ENCODE measurements around the gene DXO. TPM values are rescaled to one million over a fixed set of nuclear protein-coding genes. Genes with fewer than 3 reads are reported as not detected.

DXO gene
- total and polyA plus RNA-seq, 2 of the 13 experiments (the other 11 are each of a cell fraction or from before 2014, with no cell fraction given) = 18.6 to 26.2 TPM

- peak; percentile 98 for TF ChIP-seq PAXIP1 (CRISPR knock-in tag; conservative IDR thresholded peaks at IDR 0.05)
- TF ChIP-seq NFATC3 (CRISPR knock-in tag; IDR thresholded peaks at IDR 0.05) = no peak
- no peak for TF ChIP-seq PAX8 (CRISPR knock-in tag; IDR thresholded peaks at IDR 0.05; ENCODE audit: borderline replicate concordance)
- peak; percentile 27; the same call in 1 of the 2 replicates for TF ChIP-seq ZNF546 (CRISPR knock-in tag; conservative IDR thresholded peaks at IDR 0.05)
- TF ChIP-seq JUN (CRISPR knock-in tag; IDR thresholded peaks at IDR 0.05) = peak; percentile 74; the same call in 1 of the 2 replicates
- TF ChIP-seq MAX (IDR thresholded peaks at IDR 0.05) = peak; percentile 97
- TF ChIP-seq ISL2 (CRISPR knock-in tag; IDR thresholded peaks at IDR 0.05) = peak; percentile 77
- TF ChIP-seq ZNF691 (CRISPR knock-in tag; IDR thresholded peaks at IDR 0.05; ENCODE audit: borderline replicate concordance, low read depth) = no peak; the same call in 1 of the 2 replicates
- TF ChIP-seq BCL6 (CRISPR knock-in tag; IDR thresholded peaks at IDR 0.05) = peak; percentile 79
- TF ChIP-seq ZNF3 (CRISPR knock-in tag; IDR thresholded peaks at IDR 0.05) = peak; percentile 25; the same call in 1 of the 2 replicates
- TF ChIP-seq TFDP1 (CRISPR knock-in tag; IDR thresholded peaks at IDR 0.05; ENCODE audit: borderline replicate concordance) = peak; percentile 62; the same call in 1 of the 2 replicates
- 0 out of 2 replicates have a peak, but pooled peaks have one; percentile 44 for TF ChIP-seq GFI1 (CRISPR knock-in tag; IDR thresholded peaks at IDR 0.05; ENCODE audit: borderline replicate concordance)
- TF ChIP-seq SP4 (CRISPR knock-in tag; IDR thresholded peaks at IDR 0.05) = peak; percentile 66; the same call in 1 of the 2 replicates
- peak; percentile 68 for TF ChIP-seq ZSCAN9 (CRISPR knock-in tag; IDR thresholded peaks at IDR 0.05; ENCODE audit: borderline replicate concordance)
- TF ChIP-seq ZNF567 (CRISPR knock-in tag; IDR thresholded peaks at IDR 0.05; ENCODE audit: borderline replicate concordance) = no peak
- peak; percentile 97 for TF ChIP-seq HNF4G (IDR thresholded peaks at IDR 0.05; ENCODE audit: borderline replicate concordance, low read depth, low read length)
- peak; percentile 83; the same call in 1 of the 2 replicates for TF ChIP-seq HNF4G (CRISPR knock-in tag; IDR thresholded peaks at IDR 0.05; ENCODE audit: borderline replicate concordance, low read depth)
- TF ChIP-seq ZNF331 (CRISPR knock-in tag; IDR thresholded peaks at IDR 0.05) = peak; percentile 90
- peak; percentile 91 for TF ChIP-seq ZNF609 (CRISPR knock-in tag; IDR thresholded peaks at IDR 0.05; ENCODE audit: borderline replicate concordance)
These were observed 44.6 kb downstream of the DXO start, which contains the start of gene C2 (continued) for GRCh38 chr6:31927242-31927862.

Data from HepG2 (cell line).